ENCODE results near the gene HSPBP1. TPM values are rescaled to one million over a fixed set of nuclear protein-coding genes. Genes with fewer than 3 reads are reported as not detected.
A peak's percentile ranks its signal among the peaks of the same experiment; 100 is the strongest.

HSPBP1 gene
- total and polyA plus RNA-seq, 2 of the 13 experiments (the other 11 are each of a cell fraction or from before 2014, with no cell fraction given), result 22.3 to 33.7 TPM

DNA sequence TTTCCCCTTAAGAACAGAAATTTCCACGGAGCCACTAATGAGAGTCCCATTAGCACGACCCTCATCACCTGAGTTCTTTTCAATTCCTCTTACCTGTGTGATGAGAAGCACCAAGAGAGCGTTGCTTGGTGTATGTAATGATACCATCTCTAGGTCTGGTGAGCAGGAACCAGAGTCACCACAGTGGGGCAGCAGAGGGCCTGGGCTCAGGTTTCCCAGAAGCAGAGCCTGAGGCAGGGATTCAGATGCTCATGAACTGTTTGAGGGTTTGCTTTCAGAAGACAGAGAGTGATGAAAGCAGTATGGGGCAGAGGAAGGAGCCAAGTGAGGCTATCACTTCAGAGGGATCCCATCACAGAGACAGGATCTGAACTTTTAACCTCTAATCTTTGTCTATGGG is 67.5 kb downstream of the HSPBP1 start (continued):
- TF ChIP-seq, protein P1, sequence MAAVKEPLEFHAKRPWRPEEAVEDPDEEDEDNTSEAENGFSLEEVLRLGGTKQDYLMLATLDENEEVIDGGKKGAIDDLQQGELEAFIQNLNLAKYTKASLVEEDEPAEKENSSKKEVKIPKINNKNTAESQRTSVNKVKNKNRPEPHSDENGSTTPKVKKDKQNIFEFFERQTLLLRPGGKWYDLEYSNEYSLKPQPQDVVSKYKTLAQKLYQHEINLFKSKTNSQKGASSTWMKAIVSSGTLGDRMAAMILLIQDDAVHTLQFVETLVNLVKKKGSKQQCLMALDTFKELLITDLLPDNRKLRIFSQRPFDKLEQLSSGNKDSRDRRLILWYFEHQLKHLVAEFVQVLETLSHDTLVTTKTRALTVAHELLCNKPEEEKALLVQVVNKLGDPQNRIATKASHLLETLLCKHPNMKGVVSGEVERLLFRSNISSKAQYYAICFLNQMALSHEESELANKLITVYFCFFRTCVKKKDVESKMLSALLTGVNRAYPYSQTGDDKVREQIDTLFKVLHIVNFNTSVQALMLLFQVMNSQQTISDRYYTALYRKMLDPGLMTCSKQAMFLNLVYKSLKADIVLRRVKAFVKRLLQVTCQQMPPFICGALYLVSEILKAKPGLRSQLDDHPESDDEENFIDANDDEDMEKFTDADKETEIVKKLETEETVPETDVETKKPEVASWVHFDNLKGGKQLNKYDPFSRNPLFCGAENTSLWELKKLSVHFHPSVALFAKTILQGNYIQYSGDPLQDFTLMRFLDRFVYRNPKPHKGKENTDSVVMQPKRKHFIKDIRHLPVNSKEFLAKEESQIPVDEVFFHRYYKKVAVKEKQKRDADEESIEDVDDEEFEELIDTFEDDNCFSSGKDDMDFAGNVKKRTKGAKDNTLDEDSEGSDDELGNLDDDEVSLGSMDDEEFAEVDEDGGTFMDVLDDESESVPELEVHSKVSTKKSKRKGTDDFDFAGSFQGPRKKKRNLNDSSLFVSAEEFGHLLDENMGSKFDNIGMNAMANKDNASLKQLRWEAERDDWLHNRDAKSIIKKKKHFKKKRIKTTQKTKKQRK (IDR thresholded peaks at IDR 0.05; ENCODE audit: low read length), result no peak
- TF ChIP-seq ZBTB38 (CRISPR knock-in tag; IDR thresholded peaks at IDR 0.05) (no peak), ZKSCAN1 (IDR thresholded peaks at IDR 0.05; ENCODE audit: low read length) (0 out of 2 replicates have a peak, but pooled peaks have one; percentile 26), SAP130 (CRISPR knock-in tag; IDR thresholded peaks at IDR 0.05; ENCODE audit: low read depth) (peak; percentile 52), EZH2 (conservative IDR thresholded peaks at IDR 0.05; ENCODE audit: low read depth, low read length) (no peak), NCOA1 (CRISPR knock-in tag; IDR thresholded peaks at IDR 0.05) (no peak), ZNF792 (CRISPR knock-in tag; IDR thresholded peaks at IDR 0.05) (no peak), ZBTB26 (CRISPR knock-in tag; IDR thresholded peaks at IDR 0.05; ENCODE audit: borderline replicate concordance) (no peak), ZNF234 (CRISPR knock-in tag; conservative IDR thresholded peaks at IDR 0.05) (no peak), KDM3A (CRISPR knock-in tag; IDR thresholded peaks at IDR 0.05; ENCODE audit: low read depth) (no peak)
- TF ChIP-seq, protein P2, sequence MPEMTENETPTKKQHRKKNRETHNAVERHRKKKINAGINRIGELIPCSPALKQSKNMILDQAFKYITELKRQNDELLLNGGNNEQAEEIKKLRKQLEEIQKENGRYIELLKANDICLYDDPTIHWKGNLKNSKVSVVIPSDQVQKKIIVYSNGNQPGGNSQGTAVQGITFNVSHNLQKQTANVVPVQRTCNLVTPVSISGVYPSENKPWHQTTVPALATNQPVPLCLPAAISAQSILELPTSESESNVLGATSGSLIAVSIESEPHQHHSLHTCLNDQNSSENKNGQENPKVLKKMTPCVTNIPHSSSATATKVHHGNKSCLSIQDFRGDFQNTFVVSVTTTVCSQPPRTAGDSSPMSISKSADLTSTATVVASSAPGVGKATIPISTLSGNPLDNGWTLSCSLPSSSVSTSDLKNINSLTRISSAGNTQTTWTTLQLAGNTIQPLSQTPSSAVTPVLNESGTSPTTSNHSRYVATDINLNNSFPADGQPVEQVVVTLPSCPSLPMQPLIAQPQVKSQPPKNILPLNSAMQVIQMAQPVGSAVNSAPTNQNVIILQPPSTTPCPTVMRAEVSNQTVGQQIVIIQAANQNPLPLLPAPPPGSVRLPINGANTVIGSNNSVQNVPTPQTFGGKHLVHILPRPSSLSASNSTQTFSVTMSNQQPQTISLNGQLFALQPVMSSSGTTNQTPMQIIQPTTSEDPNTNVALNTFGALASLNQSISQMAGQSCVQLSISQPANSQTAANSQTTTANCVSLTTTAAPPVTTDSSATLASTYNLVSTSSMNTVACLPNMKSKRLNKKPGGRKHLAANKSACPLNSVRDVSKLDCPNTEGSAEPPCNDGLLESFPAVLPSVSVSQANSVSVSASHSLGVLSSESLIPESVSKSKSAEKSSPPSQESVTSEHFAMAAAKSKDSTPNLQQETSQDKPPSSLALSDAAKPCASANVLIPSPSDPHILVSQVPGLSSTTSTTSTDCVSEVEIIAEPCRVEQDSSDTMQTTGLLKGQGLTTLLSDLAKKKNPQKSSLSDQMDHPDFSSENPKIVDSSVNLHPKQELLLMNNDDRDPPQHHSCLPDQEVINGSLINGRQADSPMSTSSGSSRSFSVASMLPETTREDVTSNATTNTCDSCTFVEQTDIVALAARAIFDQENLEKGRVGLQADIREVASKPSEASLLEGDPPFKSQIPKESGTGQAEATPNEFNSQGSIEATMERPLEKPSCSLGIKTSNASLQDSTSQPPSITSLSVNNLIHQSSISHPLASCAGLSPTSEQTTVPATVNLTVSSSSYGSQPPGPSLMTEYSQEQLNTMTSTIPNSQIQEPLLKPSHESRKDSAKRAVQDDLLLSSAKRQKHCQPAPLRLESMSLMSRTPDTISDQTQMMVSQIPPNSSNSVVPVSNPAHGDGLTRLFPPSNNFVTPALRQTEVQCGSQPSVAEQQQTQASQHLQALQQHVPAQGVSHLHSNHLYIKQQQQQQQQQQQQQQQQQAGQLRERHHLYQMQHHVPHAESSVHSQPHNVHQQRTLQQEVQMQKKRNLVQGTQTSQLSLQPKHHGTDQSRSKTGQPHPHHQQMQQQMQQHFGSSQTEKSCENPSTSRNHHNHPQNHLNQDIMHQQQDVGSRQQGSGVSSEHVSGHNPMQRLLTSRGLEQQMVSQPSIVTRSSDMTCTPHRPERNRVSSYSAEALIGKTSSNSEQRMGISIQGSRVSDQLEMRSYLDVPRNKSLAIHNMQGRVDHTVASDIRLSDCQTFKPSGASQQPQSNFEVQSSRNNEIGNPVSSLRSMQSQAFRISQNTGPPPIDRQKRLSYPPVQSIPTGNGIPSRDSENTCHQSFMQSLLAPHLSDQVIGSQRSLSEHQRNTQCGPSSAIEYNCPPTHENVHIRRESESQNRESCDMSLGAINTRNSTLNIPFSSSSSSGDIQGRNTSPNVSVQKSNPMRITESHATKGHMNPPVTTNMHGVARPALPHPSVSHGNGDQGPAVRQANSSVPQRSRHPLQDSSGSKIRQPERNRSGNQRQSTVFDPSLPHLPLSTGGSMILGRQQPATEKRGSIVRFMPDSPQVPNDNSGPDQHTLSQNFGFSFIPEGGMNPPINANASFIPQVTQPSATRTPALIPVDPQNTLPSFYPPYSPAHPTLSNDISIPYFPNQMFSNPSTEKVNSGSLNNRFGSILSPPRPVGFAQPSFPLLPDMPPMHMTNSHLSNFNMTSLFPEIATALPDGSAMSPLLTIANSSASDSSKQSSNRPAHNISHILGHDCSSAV (CRISPR knock-in tag; IDR thresholded peaks at IDR 0.05; ENCODE audit: borderline replicate concordance), result no peak

Measured in HepG2 (cell line).